HG03103 (cell line): Measurements from ENCODE around the gene MED17.
"Not testable (repeated sequence)": the region's sequence is repeated elsewhere in the genome, so short reads cannot be mapped to it uniquely, and the experiment has no call there.

Source experiments
- ATAC-seq: cut with Tn5 transposase; IDR thresholded peaks from one replicate; pipeline ENCODE4 v1.9.1; 2021; ENCODE audit warnings: low read depth; ENCODE audit not compliant: unreplicated experiment

The MED17 gene

GRCh38 chr11:93757924-93758865 lies 25.9 kb upstream of the MED17 start:
- ATAC-seq, result no peak

- ATAC-seq, result not testable (repeated sequence)
Measured at GRCh38 chr11:93759123-93759522, 25.0 kb upstream of the MED17 start.

GRCh38 chr11:93761910-93762309 lies 22.2 kb upstream of the MED17 start:
- no peak for ATAC-seq

GRCh38 chr11:93765551-93765950 lies 18.5 kb upstream of the MED17 start:
- no peak for ATAC-seq

GRCh38 chr11:93766504-93766903 lies 17.6 kb upstream of the MED17 start:
- ATAC-seq, result no peak

- no peak for ATAC-seq
Measured at GRCh38 chr11:93767018-93767417, 17.1 kb upstream of the MED17 start.

- no peak for ATAC-seq
Measured at GRCh38 chr11:93770160-93770559, 13.9 kb upstream of the MED17 start.

- ATAC-seq, result no peak
Measured at GRCh38 chr11:93772123-93772522, 12.0 kb upstream of the MED17 start.

- ATAC-seq, result no peak
Measured at GRCh38 chr11:93773045-93773477, 11.0 kb upstream of the MED17 start.

GRCh38 chr11:93773601-93774200 lies 10.4 kb upstream of the MED17 start:
- no peak for ATAC-seq

- not testable (repeated sequence) for ATAC-seq
Measured at GRCh38 chr11:93774560-93774959, 9.5 kb upstream of the MED17 start.

GRCh38 chr11:93775289-93775688 lies 8.8 kb upstream of the MED17 start:
- no peak for ATAC-seq

- no peak for ATAC-seq
Measured at GRCh38 chr11:93783362-93783761, 720 bp upstream of the MED17 start.

- peak; percentile 43 for ATAC-seq
Measured at GRCh38 chr11:93783765-93784144, 327 bp upstream of the MED17 start.

GRCh38 chr11:93784935-93785360 lies 866 bp downstream of the MED17 start:
- ATAC-seq, result peak; percentile 22

- ATAC-seq, result no peak
Measured at GRCh38 chr11:93791493-93791892, 7.4 kb downstream of the MED17 start.

- ATAC-seq, result no peak
Measured at GRCh38 chr11:93796441-93797231, 12.6 kb downstream of the MED17 start.

- no peak for ATAC-seq
Measured at GRCh38 chr11:93801366-93801765, 17.3 kb downstream of the MED17 start.

- ATAC-seq, result no peak
Measured at GRCh38 chr11:93804879-93805278, 20.8 kb downstream of the MED17 start.

- ATAC-seq, result no peak
Measured at GRCh38 chr11:93807980-93808379, 23.9 kb downstream of the MED17 start.

- ATAC-seq, result no peak
Measured at GRCh38 chr11:93813974-93814373, 29.9 kb downstream of the MED17 start.
